OCI-LY3 (cell line): ENCODE data around the gene TRIM66.

Experiments used
- H2AFZ ChIP-seq: fragments of 200-600, 300-600 bp; shearing (Covaris generic); 2 replicates; pipeline ENCODE4 v1.6.0; 2014; ENCODE audit warnings: antibody characterized with exemption, low read depth, low read length
- H3K27ac ChIP-seq: fragments of 200-600, 300-600 bp; sonication (generic); 2 replicates; pipeline ENCODE4 v1.5.1; 2014; ENCODE audit warnings: mild to moderate bottlenecking, low read length, moderate library complexity, mixed read lengths
- H3K27me3 ChIP-seq: fragments of 200-600, 300-600 bp; sonication (generic); 2 replicates; pipeline ENCODE4 v1.6.1; 2014; ENCODE audit warnings: low read depth, low read length, mixed read lengths
- H3K36me3 ChIP-seq: fragments of 200-600, 300-600 bp; sonication (generic); replicated peaks from 2 replicates; pipeline ENCODE3; 2014; ENCODE audit warnings: low read depth, low read length, mixed read lengths
- H3K4me1 ChIP-seq: fragments of 300-600, 200-600 bp; sonication (generic); 2 replicates; pipeline ENCODE4 v1.6.1; 2014; ENCODE audit warnings: low read length, mixed read lengths
- H3K4me2 ChIP-seq: fragments of 200-600, 300-600 bp; sonication (generic); 2 replicates; pipeline ENCODE4 v1.6.1; 2014; ENCODE audit warnings: low read length, mixed read lengths
- H3K4me3 ChIP-seq: fragments of 300-600, 200-600 bp; sonication (generic); 2 replicates; pipeline ENCODE4 v1.5.1; 2014; ENCODE audit warnings: antibody characterized with exemption, mild to moderate bottlenecking, low read length, moderate library complexity
- H3K79me2 ChIP-seq: fragments of 300-600, 200-600 bp; shearing (Covaris generic); 2 replicates; pipeline ENCODE4 v1.6.1; 2014; ENCODE audit warnings: mild to moderate bottlenecking, low read length, mixed read lengths
- H3K9ac ChIP-seq: fragments of 300-600, 200-600 bp; shearing (Covaris generic); 2 replicates; pipeline ENCODE4 v1.6.0; 2014; ENCODE audit warnings: mild to moderate bottlenecking, low read length, moderate library complexity
- H3K9me3 ChIP-seq: fragments of 200-600, 300-600 bp; shearing (Covaris generic); 2 replicates; pipeline ENCODE4 v1.6.1; 2014; ENCODE audit warnings: low read length, mixed read lengths; ENCODE audit not compliant: insufficient read depth
- H4K20me1 ChIP-seq: fragments of 200-600, 300-600 bp; sonication (generic); 2 replicates; pipeline ENCODE4 v1.6.1; 2016; ENCODE audit warnings: low read length, mixed read lengths; ENCODE audit not compliant: insufficient read depth
- EZH2phosphoT487 ChIP-seq: fragments of 200-600 bp; shearing (Covaris generic); IDR thresholded peaks from 2 replicates; pipeline ENCODE4 v1.6.1; 2018; ENCODE audit warnings: antibody characterized with exemption, mixed run types, low read depth
- TF ChIP-seq, protein P1 (sequence below): fragments of 200-600, 300-600 bp; sonication (generic); IDR thresholded peaks from 2 replicates; pipeline ENCODE4 v1.5.1; 2014; ENCODE audit warnings: antibody characterized with exemption, low read length, low read depth

Gene TRIM66

DNA sequence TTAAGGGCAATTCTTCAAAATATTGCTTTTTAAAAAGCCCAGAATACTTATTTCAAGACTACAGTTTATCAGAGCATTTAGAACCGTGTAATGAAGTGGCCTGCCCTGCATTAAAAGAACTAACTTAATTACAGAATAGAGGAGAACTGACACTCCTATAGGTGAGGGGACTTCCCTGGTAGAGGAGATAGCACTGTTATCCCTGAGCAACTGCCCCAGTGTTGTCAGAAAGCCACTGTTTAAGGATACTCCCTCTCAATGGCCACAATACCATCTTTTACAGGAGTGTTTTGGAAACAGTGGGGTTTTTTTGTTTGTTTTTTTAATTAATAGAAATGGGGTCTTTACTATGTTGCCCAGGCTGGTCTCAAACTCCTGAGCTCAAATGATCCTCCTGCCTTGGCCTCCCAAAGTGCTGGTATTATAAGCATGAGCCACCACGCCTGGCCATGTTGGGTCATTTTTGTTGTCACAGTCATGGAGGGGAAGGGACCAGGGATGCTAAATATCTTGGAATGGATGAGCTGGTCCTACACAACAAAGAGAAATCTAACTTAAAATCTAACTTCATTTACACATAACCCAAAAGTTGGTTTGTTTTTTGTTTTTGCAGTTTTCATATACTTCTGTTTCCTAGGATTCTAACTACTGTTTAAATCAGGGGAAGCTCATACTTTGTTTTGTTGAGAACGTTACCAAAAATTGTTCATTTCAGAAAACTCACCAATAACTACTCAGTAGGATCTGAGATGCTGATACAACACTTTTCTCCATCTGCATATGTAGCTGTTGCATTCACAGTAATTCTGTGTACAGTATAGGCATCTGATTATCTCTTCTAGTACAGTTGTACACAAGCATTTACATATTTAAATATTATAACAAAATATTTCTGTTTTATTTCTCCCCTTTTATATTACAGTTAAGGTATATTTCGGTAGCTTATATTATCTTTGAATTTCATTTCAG lies 8.2 kb upstream of the TRIM66 start:
- H3K4me1 ChIP-seq = peaks cover 36% of the 10 kb centered on the region
- peaks cover 26% of the 10 kb centered on the region for H3K79me2 ChIP-seq
- H3K36me3 ChIP-seq = peaks cover 51% of the 10 kb centered on the region
- H2AFZ ChIP-seq = no peak overlapping the region
- H3K27ac ChIP-seq = no peak overlapping the region
- no peak overlapping the region for H3K4me3 ChIP-seq
- no peaks in the 10 kb centered on the region for H4K20me1 ChIP-seq
- no peaks in the 10 kb centered on the region for H3K9me3 ChIP-seq
- TF ChIP-seq, protein P1, sequence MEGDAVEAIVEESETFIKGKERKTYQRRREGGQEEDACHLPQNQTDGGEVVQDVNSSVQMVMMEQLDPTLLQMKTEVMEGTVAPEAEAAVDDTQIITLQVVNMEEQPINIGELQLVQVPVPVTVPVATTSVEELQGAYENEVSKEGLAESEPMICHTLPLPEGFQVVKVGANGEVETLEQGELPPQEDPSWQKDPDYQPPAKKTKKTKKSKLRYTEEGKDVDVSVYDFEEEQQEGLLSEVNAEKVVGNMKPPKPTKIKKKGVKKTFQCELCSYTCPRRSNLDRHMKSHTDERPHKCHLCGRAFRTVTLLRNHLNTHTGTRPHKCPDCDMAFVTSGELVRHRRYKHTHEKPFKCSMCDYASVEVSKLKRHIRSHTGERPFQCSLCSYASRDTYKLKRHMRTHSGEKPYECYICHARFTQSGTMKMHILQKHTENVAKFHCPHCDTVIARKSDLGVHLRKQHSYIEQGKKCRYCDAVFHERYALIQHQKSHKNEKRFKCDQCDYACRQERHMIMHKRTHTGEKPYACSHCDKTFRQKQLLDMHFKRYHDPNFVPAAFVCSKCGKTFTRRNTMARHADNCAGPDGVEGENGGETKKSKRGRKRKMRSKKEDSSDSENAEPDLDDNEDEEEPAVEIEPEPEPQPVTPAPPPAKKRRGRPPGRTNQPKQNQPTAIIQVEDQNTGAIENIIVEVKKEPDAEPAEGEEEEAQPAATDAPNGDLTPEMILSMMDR = no peak
- no peak for TF ChIP-seq EZH2phosphoT487
- H3K4me2 ChIP-seq = 0 out of 2 replicates have a peak overlapping the region, but pooled peaks have one; percentile 99
- H3K9ac ChIP-seq = no peak overlapping the region
- H3K27me3 ChIP-seq = no peaks in the 10 kb centered on the region

DNA sequence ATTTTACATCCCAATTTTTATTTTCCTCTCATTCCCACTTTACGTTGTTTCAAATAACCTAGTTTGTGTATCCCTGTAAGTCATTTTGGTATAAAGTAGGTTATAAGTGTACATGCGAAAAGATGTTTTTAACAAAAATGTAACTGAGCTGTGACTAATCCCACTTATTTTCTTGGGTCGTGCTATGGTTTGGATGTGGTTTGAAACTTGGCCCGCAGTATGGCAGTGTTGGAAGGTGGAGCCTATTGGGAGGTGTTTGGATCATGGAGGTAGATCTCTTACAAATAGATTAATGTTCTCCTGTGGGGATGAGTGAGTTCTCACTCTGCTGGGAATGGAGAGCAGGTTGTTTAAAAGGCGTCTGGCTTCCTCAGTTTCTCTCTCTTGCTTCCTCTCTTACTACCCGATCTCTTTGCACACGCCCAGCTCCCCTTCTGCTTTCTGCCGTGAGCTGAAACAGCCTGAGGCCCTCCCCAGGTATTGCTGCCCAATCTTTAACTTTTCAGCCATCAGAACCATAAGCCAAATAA lies 7.3 kb upstream of the TRIM66 start:
- Histone ChIP-seq H4K20me1 (peaks cover 7% of the 10 kb centered on the region), H3K27me3 (no peaks in the 10 kb centered on the region), H3K79me2 (peaks cover 35% of the 10 kb centered on the region), H3K9ac (peak overlapping the region; percentile 74), H3K9me3 (no peaks in the 10 kb centered on the region), H3K4me3 (peak overlapping the region; percentile 93), H2AFZ (no peak overlapping the region), H3K27ac (no peak overlapping the region), H3K36me3 (peaks cover 52% of the 10 kb centered on the region), H3K4me2 (peak overlapping the region; percentile 99), H3K4me1 (peaks cover 44% of the 10 kb centered on the region)
- TF ChIP-seq, protein P1 = no peak
- no peak for TF ChIP-seq EZH2phosphoT487

DNA sequence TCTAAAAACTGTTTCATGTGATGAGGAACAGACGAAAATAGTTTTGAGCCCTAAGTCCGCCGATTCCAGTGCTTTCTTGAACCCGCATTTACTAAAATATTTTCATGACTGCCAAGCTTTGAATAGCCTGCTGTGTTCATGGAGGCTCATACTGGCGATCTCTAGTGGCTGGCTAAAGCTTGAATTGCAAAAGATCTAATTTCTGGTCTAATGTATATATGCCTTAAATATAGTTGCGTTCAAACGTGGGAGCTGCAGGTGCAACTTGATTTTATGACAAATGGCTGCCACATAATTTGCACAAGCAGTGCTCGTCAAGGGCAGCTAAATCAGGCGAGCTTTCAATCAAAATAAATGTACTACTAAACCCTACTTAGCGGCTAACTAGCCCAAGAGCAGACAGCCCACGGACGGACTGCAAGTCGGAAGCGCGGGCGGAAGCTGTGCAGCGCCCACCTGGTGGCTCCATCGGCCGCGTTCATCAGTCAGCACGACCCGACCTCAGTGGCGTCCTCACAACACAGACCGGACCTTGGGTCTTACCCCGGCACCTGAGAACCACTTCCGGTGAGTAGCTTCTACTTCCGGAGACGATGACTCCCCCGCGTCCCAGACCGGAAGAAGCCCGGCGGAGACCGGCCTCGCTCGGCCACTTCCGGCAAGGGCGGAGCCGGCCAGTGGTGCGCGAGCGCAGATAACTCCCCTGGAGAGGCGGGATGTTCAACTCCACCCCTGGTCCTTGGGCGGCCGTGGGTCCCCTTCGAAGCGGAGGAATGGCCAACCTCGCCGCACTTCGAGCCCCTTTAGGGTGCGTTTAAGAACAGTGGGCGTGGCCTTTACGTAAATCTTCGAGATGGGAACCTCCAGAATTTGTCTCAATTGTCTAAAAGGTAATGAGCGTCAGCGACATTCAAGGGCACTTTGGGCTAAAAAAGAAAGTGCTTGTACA lies 6.2 kb upstream of the TRIM66 start:
- peaks cover 55% of the 10 kb centered on the region for H3K36me3 ChIP-seq

More for the DNA sequence above, 6.2 kb upstream of the TRIM66 start:
- no peak for TF ChIP-seq EZH2phosphoT487
- TF ChIP-seq, protein P1 = peak; percentile 38
- Histone ChIP-seq H3K9me3 (no peaks in the 10 kb centered on the region), H2AFZ (peak overlapping the region; percentile 69), H3K27ac (peak overlapping the region; percentile 92), H3K4me3 (peak overlapping the region; percentile 93), H3K9ac (peak overlapping the region; percentile 77), H3K27me3 (no peaks in the 10 kb centered on the region), H4K20me1 (peaks cover 15% of the 10 kb centered on the region), H3K4me1 (peaks cover 54% of the 10 kb centered on the region), H3K79me2 (peaks cover 46% of the 10 kb centered on the region), H3K4me2 (peak overlapping the region; percentile 99)
